ENCODE measurements around the gene CDK5RAP1.

CDK5RAP1 gene

DNA sequence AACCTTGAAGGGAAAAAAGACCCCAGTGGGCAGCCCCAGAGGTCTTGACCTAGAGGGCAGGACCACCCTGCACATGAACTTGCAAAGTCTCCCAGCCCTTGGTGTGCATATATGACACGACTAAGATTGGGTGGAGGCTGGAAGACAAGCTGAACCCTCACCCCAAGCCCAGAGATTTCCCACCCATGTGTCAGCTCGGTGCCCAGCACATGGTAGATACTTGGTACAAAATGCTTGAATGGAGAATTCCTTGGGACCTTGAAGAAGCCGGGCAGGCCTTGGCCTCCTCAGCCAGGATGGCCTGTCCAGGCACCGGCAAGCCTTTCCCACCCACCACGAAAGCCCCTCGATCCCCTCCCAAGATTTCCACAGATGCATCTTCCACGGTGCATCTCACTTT is 67.7 kb downstream of the CDK5RAP1 start:
- no peak for DNase-seq (ENCODE audit: low spot score)

DNA sequence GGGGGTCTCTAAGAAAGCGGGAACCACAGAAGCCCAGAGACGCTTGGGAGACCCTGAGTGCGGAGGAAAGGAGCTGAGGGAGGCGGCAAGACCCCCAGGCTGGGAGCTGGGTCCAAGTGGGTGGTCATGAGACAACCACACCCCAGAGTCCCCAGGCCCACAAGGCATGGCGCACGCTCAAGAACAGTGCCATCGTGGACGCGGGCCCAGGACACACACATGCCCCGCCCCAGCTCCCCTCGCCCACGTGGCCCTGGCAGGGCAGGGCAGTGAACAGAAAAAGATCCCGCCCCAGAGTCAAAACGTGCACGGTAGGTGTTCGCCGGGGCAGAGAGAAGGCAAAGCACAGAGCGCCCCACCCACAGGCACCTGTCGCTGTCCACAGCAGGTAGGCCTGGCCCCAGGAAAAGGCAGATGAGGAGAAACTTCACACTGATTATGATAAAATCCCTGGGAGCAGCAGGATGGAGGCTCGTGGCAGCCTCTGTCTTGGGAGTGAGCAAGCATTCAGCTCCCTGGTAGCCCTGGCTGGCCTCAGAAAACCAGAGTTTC is 68.3 kb downstream of the CDK5RAP1 start:
- DNase-seq (ENCODE audit: low spot score) = no peak

DNA sequence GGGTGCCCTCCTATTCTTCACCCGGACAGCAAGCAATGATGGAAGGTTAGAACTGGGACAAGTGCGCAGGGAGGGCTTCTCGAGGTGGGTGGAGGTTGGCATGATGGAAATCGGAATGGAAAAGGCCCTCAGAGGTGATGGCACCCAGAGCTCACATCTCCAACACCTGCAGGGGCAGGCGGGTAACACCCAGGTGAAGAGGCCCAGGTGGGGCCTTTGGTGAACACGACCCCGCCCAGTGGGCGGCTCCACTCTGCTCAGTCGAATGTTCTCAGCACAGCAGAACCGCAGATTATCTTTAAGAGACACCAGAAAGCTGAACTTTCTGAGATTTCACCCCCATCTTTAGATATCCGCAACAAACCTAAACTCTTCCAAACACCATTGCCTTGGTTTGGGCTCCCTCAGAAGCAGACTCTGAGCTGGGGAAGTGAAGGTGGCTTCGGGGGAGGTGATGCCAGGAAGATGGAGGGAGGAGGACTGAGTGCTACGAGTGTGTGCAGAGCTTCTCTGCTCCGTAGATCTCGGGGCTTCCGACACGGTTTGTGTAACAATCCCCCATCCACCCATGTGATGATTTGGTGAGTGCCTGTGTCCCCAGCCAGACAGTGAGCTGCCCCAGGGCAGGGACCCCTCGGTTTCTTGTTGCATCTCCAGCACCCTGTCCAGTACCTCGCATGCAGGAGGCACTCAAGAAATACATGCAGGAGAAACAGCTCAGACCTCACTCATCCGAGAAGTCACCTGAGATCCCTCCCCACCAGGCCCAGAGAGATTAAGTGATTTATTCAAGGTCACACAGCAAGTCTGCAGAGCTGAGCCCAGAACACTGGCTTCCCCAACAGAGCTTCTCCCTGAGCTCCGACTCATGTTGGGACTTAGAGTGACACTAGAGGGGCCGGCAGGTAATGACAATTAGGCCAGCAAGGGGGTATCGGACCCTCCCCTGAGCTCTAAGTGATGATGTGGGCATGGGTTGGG is 72.9 kb downstream of the CDK5RAP1 start:
- no peak for DNase-seq (ENCODE audit: low spot score)

DNA sequence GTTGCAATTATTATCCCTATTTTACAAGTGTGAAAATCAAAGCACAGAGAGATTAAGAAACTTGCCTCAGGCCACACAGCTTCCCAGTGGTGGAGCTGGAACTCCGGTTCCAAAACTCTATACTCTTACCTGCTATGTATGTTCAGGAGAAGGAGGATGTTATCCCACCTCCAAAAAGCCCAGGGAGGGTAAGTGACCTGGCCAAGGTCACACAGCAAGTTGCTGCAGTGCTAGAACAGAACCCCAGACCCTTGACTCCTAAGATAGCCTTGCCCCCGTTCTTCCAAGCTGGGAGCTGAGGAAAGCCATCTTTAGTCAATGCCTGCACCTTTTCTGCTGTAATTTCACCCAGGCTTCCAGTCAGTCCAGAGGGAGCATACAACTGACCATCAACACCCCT is 76.0 kb downstream of the CDK5RAP1 start:
- no peak for DNase-seq (ENCODE audit: low spot score)

GRCh38 chr20:33323236-33323635 is 78.1 kb downstream of the CDK5RAP1 start:
- DNase-seq (ENCODE audit: low spot score) = no peak

- no peak for DNase-seq (ENCODE audit: low spot score)
Measured at GRCh38 chr20:33322456-33322855, 78.9 kb downstream of the CDK5RAP1 start.

GRCh38 chr20:33320006-33320405 is 81.3 kb downstream of the CDK5RAP1 start:
- DNase-seq (ENCODE audit: low spot score) = no peak

DNA sequence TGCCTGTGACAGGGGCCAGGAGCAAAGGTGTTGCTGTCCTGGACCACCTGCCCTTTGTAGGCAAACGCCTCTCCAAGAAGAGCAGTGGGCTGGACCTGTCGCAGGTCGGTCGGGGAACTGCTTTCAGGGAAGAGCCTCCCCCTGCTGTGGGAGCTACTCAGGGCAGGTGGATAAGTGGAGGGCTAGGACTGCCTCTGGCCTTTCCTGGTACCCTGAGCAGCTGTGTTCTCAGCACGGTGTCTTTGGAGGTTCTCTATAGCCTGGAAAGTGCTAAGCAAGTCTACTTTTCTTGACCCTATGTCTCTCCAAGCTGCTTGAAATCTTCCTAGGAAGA is 83.3 kb downstream of the CDK5RAP1 start:
- no peak for DNase-seq (ENCODE audit: low spot score)

- no peak for DNase-seq (ENCODE audit: low spot score)
Measured at GRCh38 chr20:33317424-33318095, 83.8 kb downstream of the CDK5RAP1 start.

DNA sequence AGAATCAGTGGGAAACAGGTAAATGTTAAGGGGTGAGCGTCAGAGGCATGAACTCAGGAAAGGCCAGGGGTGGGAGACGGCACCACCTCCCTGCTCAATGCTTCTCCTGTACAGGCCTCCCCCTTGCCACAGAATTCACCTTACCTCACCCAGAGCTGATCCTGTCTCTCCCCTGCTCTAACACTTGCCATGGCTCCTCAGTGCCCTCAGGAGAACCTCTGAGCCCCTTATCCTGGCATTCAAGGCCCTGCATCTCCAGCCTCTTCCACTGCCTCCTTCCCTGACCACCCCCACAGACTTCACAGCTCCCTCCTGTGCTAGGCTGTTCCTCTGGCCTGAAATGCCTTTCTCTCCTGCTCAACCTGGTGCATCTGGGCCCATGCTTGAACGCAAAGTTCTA is 84.4 kb downstream of the CDK5RAP1 start:
- no peak for DNase-seq (ENCODE audit: low spot score)

GRCh38 chr20:33316343-33316742 is 85.0 kb downstream of the CDK5RAP1 start:
- DNase-seq (ENCODE audit: low spot score) = no peak

DNA sequence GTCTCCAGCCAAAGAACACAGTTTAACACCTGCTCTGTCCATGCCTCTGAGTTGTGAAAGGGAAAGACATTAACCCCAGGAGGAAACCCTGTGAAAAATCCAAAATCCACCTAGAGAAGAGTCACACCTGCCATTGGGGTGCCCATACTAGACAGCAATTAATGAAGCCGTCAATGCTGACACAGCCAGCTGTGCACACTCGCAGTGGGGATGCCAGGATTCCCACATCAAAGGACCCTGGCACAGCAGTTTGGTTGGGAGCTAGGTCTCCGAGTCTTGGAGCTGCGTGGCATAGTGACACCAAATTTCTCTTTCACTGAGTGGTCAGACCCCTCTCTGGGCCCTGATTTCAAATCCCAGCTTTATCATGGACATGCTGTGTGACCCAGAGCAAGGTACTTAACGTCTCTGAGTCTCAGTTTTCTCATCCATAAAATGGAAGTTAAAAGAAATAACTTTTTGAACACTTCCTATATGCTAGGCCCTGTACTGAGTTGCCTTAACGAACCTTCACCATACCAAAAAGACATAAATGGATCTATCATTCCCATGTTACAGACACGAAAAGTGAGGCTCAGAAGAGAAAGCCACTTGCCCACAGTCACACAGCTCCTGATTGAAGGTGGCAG is 87.5 kb downstream of the CDK5RAP1 start:
- no peak for DNase-seq (ENCODE audit: low spot score)

- DNase-seq (ENCODE audit: low spot score) = no peak
Measured at GRCh38 chr20:33312583-33312982, 88.7 kb downstream of the CDK5RAP1 start.

GRCh38 chr20:33311996-33312395 is 89.3 kb downstream of the CDK5RAP1 start:
- DNase-seq (ENCODE audit: low spot score) = no peak

DNA sequence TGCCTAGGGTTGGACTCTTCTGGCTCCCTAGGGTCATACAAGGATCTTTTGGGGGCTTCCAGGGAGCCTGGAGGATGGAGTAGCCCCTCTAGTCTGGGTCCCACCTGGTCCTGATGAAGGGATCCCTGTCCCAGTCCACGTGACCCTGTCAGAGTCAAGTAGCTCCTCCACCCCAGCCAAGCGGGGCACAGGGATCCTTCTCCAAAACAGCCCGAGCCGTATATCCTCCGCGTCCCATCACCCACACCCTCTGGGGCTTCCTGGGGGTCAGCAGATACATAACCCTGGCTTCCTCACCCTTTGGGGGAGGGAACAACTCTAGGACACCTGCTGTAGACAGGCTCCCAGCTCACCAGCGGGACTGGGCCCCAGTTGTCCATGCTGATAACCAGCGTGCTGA is 90.3 kb downstream of the CDK5RAP1 start:
- no peak for DNase-seq (ENCODE audit: low spot score)

- DNase-seq (ENCODE audit: low spot score) = no peak
Measured at GRCh38 chr20:33310327-33310899, 90.9 kb downstream of the CDK5RAP1 start.

DNA sequence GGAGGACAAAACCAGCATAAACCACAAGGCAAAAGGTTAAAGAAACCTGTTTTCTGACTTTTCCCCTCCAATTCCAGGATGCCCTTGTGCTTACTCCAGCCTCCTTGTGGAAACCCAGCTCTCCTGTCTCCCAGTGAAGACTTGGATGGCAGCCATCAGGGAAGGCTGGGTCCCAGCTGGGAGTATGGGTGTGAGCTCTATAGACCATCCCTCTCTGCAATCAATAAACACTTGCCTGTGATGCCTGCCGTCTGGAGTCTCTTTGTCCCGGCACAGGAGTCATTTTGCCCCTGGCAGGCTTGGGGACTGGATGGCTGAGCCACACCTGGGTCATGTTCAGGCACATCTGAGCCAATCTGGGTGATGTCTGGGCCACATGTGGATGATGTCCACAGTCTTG is 91.7 kb downstream of the CDK5RAP1 start:
- no peak for DNase-seq (ENCODE audit: low spot score)

All from activated CD4-positive, alpha-beta T cell treated with anti-CD3 and anti-CD28 coated beads, Interleukin-2, Interleukin-4, amounts not matched to agents 100 ng/mL and 50 ng/mL, durations not matched to agents 16 hours and 8 hours (primary cell).